GM21526 (cell line): Measurements from ENCODE around the gene SCGB1C2.
"Not testable (repeated sequence)": the region's sequence is repeated elsewhere in the genome, so short reads cannot be mapped to it uniquely, and the experiment has no call there.

ENCODE experiments used
- ATAC-seq: cut with Tn5 transposase; IDR thresholded peaks from one replicate; pipeline ENCODE4 v1.9.1; 2021; ENCODE audit warnings: moderate library complexity; ENCODE audit not compliant: unreplicated experiment, low FRiP score

Gene SCGB1C2

GRCh38 chr17:165939-166338 lies 28.6 kb downstream of the SCGB1C2 start:
- ATAC-seq = no peak

- ATAC-seq = not testable (repeated sequence)
These were observed 31.2 kb downstream of the SCGB1C2 start for GRCh38 chr17:168614-169013.

- no peak for ATAC-seq
These were observed 32.8 kb downstream of the SCGB1C2 start for GRCh38 chr17:170130-170670.

GRCh38 chr17:171871-172270 lies 34.5 kb downstream of the SCGB1C2 start:
- no peak for ATAC-seq

- ATAC-seq = no peak
These were observed 35.0 kb downstream of the SCGB1C2 start for GRCh38 chr17:172401-172800.

GRCh38 chr17:173166-173911 lies 36.0 kb downstream of the SCGB1C2 start:
- ATAC-seq = no peak

GRCh38 chr17:177155-177554 lies 39.8 kb downstream of the SCGB1C2 start:
- no peak for ATAC-seq

GRCh38 chr17:177762-178161 lies 40.4 kb downstream of the SCGB1C2 start:
- ATAC-seq = no peak

GRCh38 chr17:178292-179065 lies 41.1 kb downstream of the SCGB1C2 start:
- no peak for ATAC-seq

GRCh38 chr17:179066-179432 lies 41.7 kb downstream of the SCGB1C2 start:
- ATAC-seq = no peak

GRCh38 chr17:179781-180380 lies 42.5 kb downstream of the SCGB1C2 start:
- no peak for ATAC-seq

GRCh38 chr17:180381-181244 lies 43.2 kb downstream of the SCGB1C2 start:
- ATAC-seq = no peak

- ATAC-seq = no peak
These were observed 44.1 kb downstream of the SCGB1C2 start, which contains the start of gene DOC2B for GRCh38 chr17:181245-182049. TSS of gene DOC2B (minus strand) at chr17:181650. CDS start at chr17:181479, 171 bp downstream.

- ATAC-seq = no peak
These were observed 44.8 kb downstream of the SCGB1C2 start for GRCh38 chr17:182050-182751.

GRCh38 chr17:183021-183420 lies 45.7 kb downstream of the SCGB1C2 start:
- ATAC-seq = no peak

GRCh38 chr17:185445-186138 lies 48.2 kb downstream of the SCGB1C2 start:
- ATAC-seq = no peak

GRCh38 chr17:187130-187529 lies 49.8 kb downstream of the SCGB1C2 start:
- ATAC-seq = no peak
